Measurements from ENCODE around the gene CIITA. TPM values are rescaled to one million over a fixed set of nuclear protein-coding genes. Genes with fewer than 3 reads are reported as not detected.

CIITA gene
- total and polyA plus RNA-seq, 10 of the 15 experiments (the other 5 are each of a cell fraction or from before 2014, with no cell fraction given): 11.5 to 145 (median 49.7) TPM

GRCh38 chr16:10834130-10834529, 42.9 kb upstream of the CIITA start:
- H3K4me1 ChIP-seq (ENCODE audit: control insufficient read depth, insufficient read depth, low read length): peaks cover 50% of the 10 kb centered on the region
- ChIA-PET RAD21 (ENCODE audit: unreplicated experiment) (interaction anchor here (0.7 to 5.3 kb wide), 17 partner anchors 11 to 95 kb away, joined by 3 to 39 read pairs (median 4); partner anchors contain the start of genes CIITA and NUBP1), CTCF (interaction anchor here (1.1 to 2.0 kb wide), 3 partner anchors 8 to 42 kb away, joined by 3 to 6 read pairs (median 5); no protein-coding TSS in a partner anchor), SMC1A (ENCODE audit: uncharacterized antibody, unreplicated experiment) (interaction anchor here (0.6 to 8.3 kb wide), 16 partner anchors 9 to 150 kb away, joined by 3 to 75 read pairs (median 4); partner anchors contain the start of gene CIITA), POLR2A (interaction anchor here (0.6 to 3.6 kb wide), 7 partner anchors 13 to 1737 kb away, joined by 3 to 25 read pairs (median 6); partner anchors contain the start of gene CIITA)
- DNase-seq (ENCODE audit: low read depth, low spot score) (no peak), ATAC-seq (no peak), FAIRE-seq (no peak)
- no peaks in the 10 kb centered on the region for H3K79me2 ChIP-seq (ENCODE audit: control insufficient read depth, insufficient read depth, low read length)
- H3K27ac ChIP-seq (ENCODE audit: control insufficient read depth, insufficient read depth): no peak overlapping the region
- H3K4me3 ChIP-seq: no peak overlapping the region
- 69% methylated on average over 10 of the region's 10 CpGs for WGBS (ENCODE audit: insufficient coverage, insufficient replicate concordance, low lambda C conversion rate, missing lambda C conversion rate)
- in situ Hi-C loops (cut with MboI): no loop called here
- no peak overlapping the region for H3K9ac ChIP-seq (ENCODE audit: control insufficient read depth, insufficient read depth, low read length)
- no peak overlapping the region for H2AFZ ChIP-seq (ENCODE audit: control insufficient read depth, low read depth, low read length)
- H3K4me2 ChIP-seq (ENCODE audit: control insufficient read depth, insufficient read depth): no peak overlapping the region
- H4K20me1 ChIP-seq (ENCODE audit: control insufficient read depth, insufficient read depth): no peaks in the 10 kb centered on the region
- BruUV-seq (replicated peaks): no TSS peak
- intact Hi-C loops (cut with micrococcal nuclease; ENCODE audit: unreplicated experiment): loop anchor here (10.0 kb wide), 1 partner anchor 81 kb away; no protein-coding TSS in a partner anchor
- H3K36me3 ChIP-seq (ENCODE audit: control insufficient read depth in 2 of 2, insufficient read depth in 2 of 2, low read length in 1 of 2): no peaks in the 10 kb centered on the region
- H3K9me3 ChIP-seq (replicated peaks; ENCODE audit: control insufficient read depth, insufficient read depth, low read length): peaks cover 5% of the 10 kb centered on the region
- H3K27me3 ChIP-seq (replicated peaks in 1 of 2; ENCODE audit: control insufficient read depth in 2 of 2, insufficient read depth in 2 of 2, low read length in 1 of 2): no peaks in the 10 kb centered on the region
- TF ChIP-seq MAX (IDR thresholded peaks at IDR 0.05; ENCODE audit: low read depth, low read length): no peak
- TF ChIP-seq HCFC1 (IDR thresholded peaks at IDR 0.05; ENCODE audit: low read length): no peak
- TF ChIP-seq RELB (IDR thresholded peaks at IDR 0.05; ENCODE audit: low read depth): no peak
- TF ChIP-seq TAF1 (IDR thresholded peaks at IDR 0.05; ENCODE audit: borderline replicate concordance, low read depth, low read length): no peak
- TF ChIP-seq SMC3 (IDR thresholded peaks at IDR 0.05; ENCODE audit: borderline replicate concordance, low read length): no peak
- TF ChIP-seq CHD1 (IDR thresholded peaks at IDR 0.05; ENCODE audit: low read depth, low read length): no peak
- TF ChIP-seq ZBTB4 (CRISPR knock-in tag; IDR thresholded peaks at IDR 0.05): no peak
- no peak for TF ChIP-seq TCF3 (IDR thresholded peaks at IDR 0.05; ENCODE audit: borderline replicate concordance, insufficient read depth, low read depth, low read length)
- TF ChIP-seq SP1 (IDR thresholded peaks at IDR 0.05; ENCODE audit: low read depth, low read length): no peak
- TF ChIP-seq MEF2A (IDR thresholded peaks at IDR 0.05; ENCODE audit: insufficient read depth, low read depth, low read length): no peak
- TF ChIP-seq RUNX3 (IDR thresholded peaks at IDR 0.05; ENCODE audit: low read length): no peak
- no peak for TF ChIP-seq SIN3A (IDR thresholded peaks at IDR 0.05; ENCODE audit: low read depth, low read length)
- no peak for TF ChIP-seq NFIC (IDR thresholded peaks at IDR 0.05; ENCODE audit: low read depth, low read length)
- TF ChIP-seq SKIL (IDR thresholded peaks at IDR 0.05; ENCODE audit: low read depth, poor library complexity, severe bottlenecking): no peak
- TF ChIP-seq KLF5 (IDR thresholded peaks at IDR 0.05; ENCODE audit: partially characterized antibody): no peak
- TF ChIP-seq RAD21 (IDR thresholded peaks at IDR 0.05; ENCODE audit: insufficient read depth, low read depth, low read length): no peak
- TF ChIP-seq GABPA (IDR thresholded peaks at IDR 0.05; ENCODE audit: low read depth): no peak
- TF ChIP-seq EGR1 (IDR thresholded peaks at IDR 0.05; ENCODE audit: borderline replicate concordance in 1 of 2, low read depth in 2 of 2, low read length in 2 of 2): no peak
